ENCODE data around the gene RERE.

RERE gene

GRCh38 chr1:8370046-8370881, 447.2 kb downstream of the RERE start:
- DNase-seq, result no peak

DNA sequence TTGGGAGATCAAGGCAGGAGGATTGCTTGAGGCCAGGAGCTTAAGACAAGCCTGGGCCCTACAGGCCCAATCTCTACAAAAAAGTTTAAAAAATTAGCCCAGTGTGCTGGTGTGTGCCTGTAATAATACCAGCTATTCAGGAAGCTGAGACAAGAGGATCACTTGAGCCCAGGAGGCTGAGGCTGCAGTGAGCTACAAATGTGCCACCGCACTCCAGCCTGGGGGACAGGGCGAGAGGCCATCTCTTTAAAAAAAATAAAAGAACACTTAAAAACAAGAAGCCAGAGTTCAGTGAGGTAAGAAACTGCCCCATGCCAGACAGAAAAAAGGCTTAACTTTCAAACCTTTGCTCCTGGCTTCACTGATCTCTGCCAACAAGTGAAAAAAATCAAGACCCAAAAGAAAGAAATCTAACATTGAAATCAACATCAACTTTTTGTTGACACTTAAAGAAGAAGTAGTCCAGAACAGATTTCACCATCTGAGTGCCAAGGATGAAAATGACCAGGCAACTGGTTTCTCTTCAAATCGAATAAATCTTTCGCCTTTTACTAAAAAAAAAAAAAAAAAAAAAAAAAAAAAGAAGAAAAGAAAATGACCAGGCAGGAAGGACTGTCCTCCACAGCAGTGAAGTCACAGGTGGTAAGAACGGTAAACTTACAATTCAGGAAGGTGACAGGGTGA, 448.3 kb downstream of the RERE start:
- no peak for DNase-seq

- DNase-seq, result no peak
These were observed 449.8 kb downstream of the RERE start for GRCh38 chr1:8367571-8368194.

- DNase-seq, result no peak
These were observed 451.6 kb downstream of the RERE start for GRCh38 chr1:8365661-8366362.

- DNase-seq, result no peak
These were observed 452.7 kb downstream of the RERE start for GRCh38 chr1:8364528-8365442.

GRCh38 chr1:8363767-8364301, 453.6 kb downstream of the RERE start:
- no peak for DNase-seq

DNA sequence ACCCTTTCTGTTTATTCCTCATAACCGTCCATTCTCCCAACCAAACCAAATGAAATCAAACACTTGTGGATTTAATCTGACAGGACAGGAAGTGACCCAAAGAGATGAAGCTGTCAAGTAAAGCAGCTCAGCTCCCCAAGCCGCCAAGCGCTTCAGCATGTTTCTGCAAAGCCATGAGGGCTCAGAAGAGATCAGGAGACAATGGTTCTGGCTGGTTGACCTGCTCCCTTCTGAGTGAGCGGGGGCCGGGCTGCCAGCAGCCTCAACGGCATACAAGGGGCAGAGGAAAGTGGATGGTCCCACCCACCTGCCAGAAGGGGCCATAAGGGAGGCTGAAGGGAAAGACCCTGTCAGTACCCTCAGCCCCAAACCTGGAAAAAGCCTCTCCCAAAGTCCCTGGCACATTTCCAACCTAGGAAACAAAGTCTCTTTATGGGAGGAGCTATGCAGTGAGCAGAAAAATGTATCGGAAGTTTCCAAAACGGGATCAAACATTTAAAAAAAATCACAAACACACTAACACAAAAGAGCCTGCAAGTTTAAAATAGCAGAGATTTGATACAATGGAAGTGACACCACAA, 454.2 kb downstream of the RERE start:
- DNase-seq, result no peak

DNA sequence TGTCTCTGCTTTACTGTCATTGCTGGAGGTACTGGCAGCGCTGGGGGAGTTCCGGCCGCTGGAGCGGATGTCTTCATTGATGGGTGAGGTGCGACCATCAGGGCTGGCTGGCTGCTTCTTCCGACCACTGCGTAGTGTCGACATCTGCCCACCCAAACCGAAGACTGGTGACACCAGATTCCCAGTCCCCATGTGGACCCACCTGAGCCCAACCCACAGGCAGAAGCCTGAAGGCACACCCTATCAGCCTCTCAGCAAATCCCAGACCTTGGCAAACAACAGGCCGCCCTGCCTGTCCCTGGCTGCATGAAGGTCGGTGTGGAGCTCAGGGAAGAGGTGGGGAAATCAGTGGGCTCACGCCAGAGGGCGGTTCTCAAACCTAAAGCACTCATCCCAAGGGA, 454.7 kb downstream of the RERE start:
- no peak for DNase-seq

- DNase-seq, result no peak
These were observed 456.1 kb downstream of the RERE start for GRCh38 chr1:8361198-8361849.

- no peak for DNase-seq
These were observed 456.8 kb downstream of the RERE start for GRCh38 chr1:8360493-8361197.

GRCh38 chr1:8359617-8360481, 457.6 kb downstream of the RERE start:
- DNase-seq, result no peak

GRCh38 chr1:8358897-8359616, 458.4 kb downstream of the RERE start:
- no peak for DNase-seq

DNA sequence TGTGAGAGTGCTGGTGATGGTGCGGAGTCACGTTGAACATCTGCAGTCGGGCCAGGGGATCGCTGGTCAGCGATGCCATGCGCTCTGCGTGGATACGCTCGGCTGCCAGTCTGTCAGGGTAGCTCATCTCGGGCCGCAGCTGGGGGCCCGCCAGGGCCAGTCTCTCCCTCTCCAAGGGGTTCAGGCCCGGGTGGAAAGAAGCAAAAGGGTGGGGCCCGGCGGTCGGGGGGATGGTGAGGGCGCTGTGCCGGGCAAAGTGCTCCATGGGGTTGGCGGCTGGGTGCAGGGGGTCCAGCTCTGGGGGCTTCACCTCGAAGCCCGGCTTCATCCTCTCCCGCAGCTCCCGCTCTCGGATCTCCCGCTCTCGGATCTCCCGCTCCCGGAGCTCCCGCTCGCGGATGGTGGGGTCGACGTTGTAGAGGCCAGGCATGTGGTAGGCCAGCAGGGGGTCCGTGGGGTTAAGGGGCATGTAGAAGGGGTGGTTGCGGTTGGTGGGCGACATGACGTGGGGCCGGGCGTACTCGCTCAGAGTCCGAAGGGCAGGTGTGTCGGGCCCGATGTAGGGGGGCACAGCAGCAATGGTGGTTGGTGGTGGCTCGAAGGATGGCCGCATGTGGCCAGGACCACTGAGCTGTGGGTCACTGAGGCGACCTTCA, 459.1 kb downstream of the RERE start:
- DNase-seq, result no peak

DNA sequence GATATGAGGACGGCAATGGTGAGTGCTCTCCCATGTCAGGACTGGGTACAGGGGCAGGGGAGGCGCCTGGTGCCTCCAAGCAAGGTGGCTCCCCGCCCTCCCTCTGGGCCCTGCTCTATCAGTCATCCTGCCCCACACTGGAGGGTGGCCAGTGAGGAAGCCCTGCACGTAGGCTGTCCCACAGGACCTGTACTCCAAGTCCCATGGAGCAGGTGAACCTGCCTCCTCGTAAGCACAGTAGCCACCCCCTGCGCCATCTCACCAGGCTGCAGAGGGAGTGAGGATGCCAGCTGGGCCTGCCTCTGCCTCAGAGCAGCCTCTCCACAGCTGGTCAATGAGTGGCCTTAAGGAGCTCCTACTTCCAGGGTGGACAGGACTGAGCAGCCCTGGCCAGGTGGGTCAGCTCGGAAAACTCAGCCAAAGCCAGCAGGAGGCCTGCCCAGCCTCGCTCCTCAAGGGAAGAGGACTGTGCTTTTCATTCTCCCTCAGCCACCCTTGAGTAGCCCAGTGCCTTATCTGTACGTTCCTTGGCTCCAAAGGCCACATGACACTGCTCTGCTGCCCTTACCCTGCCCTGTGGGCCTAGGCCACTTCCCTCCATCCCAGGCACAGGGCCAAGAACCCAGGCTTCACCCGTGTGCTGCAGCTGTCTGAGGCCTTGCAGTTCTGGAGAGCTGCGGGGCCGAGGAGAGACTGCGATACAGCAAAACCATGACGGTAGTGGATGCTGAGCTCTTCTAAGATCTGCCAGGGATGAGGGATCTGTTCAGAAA, 459.9 kb downstream of the RERE start:
- no peak for DNase-seq

DNA sequence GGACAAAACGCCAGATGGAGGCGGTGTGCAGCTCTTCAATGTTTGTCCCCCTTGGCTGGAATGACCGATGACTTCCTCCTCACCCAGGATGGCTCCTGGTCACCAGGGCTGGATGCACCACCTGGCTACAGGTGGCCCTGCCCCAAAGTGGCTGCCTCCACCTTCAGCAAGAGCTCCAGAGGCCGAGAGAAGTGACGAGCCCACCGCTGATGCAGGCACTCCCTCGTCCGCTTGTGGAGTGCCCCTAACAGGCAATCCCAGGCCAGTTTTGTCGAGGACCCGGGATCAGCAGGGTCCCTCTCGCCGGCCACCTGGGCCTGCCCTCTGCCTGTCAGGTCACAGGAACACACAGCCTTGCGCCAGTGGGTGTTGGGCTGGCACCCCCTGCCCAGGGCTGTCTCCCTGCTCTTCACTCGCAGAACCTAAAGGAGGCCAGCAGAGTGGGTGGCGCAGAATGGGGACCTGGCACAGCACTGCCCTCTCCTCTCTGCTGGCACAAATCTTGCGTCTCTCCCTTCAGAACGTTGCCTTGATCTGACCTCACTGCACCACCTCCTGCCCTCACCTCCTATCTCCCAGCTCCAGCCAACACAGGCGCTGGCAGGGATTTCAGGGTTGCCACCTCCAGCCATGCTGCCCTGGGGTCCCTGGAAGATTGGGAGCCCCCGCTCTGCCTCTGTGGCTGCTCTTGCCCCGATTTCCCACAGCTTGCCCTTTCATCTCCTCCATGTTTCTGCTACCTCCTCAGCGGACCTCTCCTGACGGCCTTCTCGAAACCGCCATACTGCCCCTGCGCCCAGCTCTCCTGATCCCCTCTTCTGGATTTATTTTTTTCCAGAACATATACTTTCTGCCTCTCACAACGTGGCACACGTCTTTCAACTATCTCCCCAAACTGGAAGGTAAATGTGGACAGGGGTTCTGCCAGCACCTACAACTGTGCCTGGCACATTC, 460.9 kb downstream of the RERE start:
- no peak for DNase-seq
